HepG2 (cell line): Measurements from ENCODE around the gene MINDY1. TPM values are rescaled to one million over a fixed set of nuclear protein-coding genes. Genes with fewer than 3 reads are reported as not detected.

Experiments used
- DMAP1 ChIP-seq: IDR thresholded peaks from 2 replicates; pipeline ENCODE4 v1.6.1; 2016
- LCORL ChIP-seq, 2 experiments: fragments of 450-650 bp in 1 of 2; sonication (generic) in 1 of 2; formaldehyde crosslinking in 1 of 2; IDR thresholded peaks; 2 replicates each; pipeline versions ENCODE4 v1.5.0 to v1.6.1; 2017 to 2020; ENCODE audit warnings: antibody characterized with exemption in 1 of 2, missing genetic modification reagents in 1 of 2
- NAIF1 ChIP-seq: sonication (generic); formaldehyde crosslinking; IDR thresholded peaks from 2 replicates; pipeline ENCODE4 v1.5.0; 2020; ENCODE audit warnings: mild to moderate bottlenecking, missing genetic modification reagents, borderline replicate concordance
- SMAD1 ChIP-seq: sonication (generic); formaldehyde crosslinking; IDR thresholded peaks from 2 replicates; pipeline ENCODE4 v1.4.0; 2020; ENCODE audit warnings: missing genetic modification reagents, low read depth, mild to moderate bottlenecking, borderline replicate concordance
- WIZ ChIP-seq: sonication (generic); formaldehyde crosslinking; IDR thresholded peaks from 2 replicates; pipeline ENCODE4 v1.5.1; 2020; ENCODE audit warnings: mild to moderate bottlenecking, missing genetic modification reagents
- ZNF354B ChIP-seq: sonication (generic); formaldehyde crosslinking; IDR thresholded peaks from 2 replicates; pipeline ENCODE4 v1.8.0; 2022; ENCODE audit warnings: mild to moderate bottlenecking, missing genetic modification reagents
- ZNF558 ChIP-seq: sonication (generic); formaldehyde crosslinking; IDR thresholded peaks from 2 replicates; pipeline ENCODE4 v1.9.0; 2022; ENCODE audit warnings: mild to moderate bottlenecking, missing genetic modification reagents, borderline replicate concordance
- ZNF75D ChIP-seq: sonication (generic); formaldehyde crosslinking; IDR thresholded peaks from 2 replicates; pipeline ENCODE4 v1.8.1; 2023; ENCODE audit warnings: missing genetic modification reagents, mild to moderate bottlenecking, borderline replicate concordance
- ZNF891 ChIP-seq: sonication (generic); formaldehyde crosslinking; IDR thresholded peaks from 2 replicates; pipeline ENCODE4 v1.5.0; 2020; ENCODE audit warnings: mild to moderate bottlenecking, missing genetic modification reagents
- polyA plus RNA-seq, 8 experiments: library from polyadenylated mRNA; depleted of rRNA in 3 of 8; stranded (reverse) in 7 of 8; unstranded in 1 of 8; fragments of >200 nt; fragmentation: Illumina TruSeq in 4 of 8; extraction: Trizol in 4 of 8; gene quantifications; 2 replicates each; pipeline versions ENCODE4 v1.2.1 to v1.2.3, GENCODE V29; 2011 to 2016; ENCODE audit warnings: low read depth in 4 of 8, missing spikeins in 1 of 8, mixed read lengths in 1 of 8; ENCODE audit not compliant: insufficient read depth in 1 of 8
- total RNA-seq, 5 experiments: library from RNA; depleted of rRNA; stranded (reverse); fragments of >200 nt; fragmentation: Illumina TruSeq; extraction: Trizol; gene quantifications; 2 replicates each; pipeline ENCODE4 v1.2.3, GENCODE V29; 2016; ENCODE audit warnings: low read depth in 1 of 5
- TF ChIP-seq, protein P1 (sequence below): sonication (generic); formaldehyde crosslinking; IDR thresholded peaks from 2 replicates; pipeline ENCODE4 v1.4.0; 2020; ENCODE audit warnings: missing genetic modification reagents
- TF ChIP-seq, protein P2 (sequence below): sonication (generic); formaldehyde crosslinking; IDR thresholded peaks from 2 replicates; pipeline ENCODE4 v1.5.0; 2020; ENCODE audit warnings: mild to moderate bottlenecking, missing genetic modification reagents, borderline replicate concordance
- TF ChIP-seq, protein P3 (sequence below): sonication (generic); formaldehyde crosslinking; IDR thresholded peaks from 2 replicates; pipeline ENCODE4 v1.4.0; 2020; ENCODE audit warnings: missing genetic modification reagents, borderline replicate concordance
- TF ChIP-seq, protein P4 (sequence below): sonication (generic); formaldehyde crosslinking; conservative IDR thresholded peaks from 2 replicates; pipeline ENCODE4 v1.4.0; 2020; ENCODE audit warnings: missing genetic modification reagents
- TF ChIP-seq, protein P5 (sequence below): sonication (generic); formaldehyde crosslinking; IDR thresholded peaks from 2 replicates; pipeline ENCODE4 v1.5.1; 2020; ENCODE audit warnings: missing genetic modification reagents, mild to moderate bottlenecking, borderline replicate concordance

MINDY1 gene
- total and polyA plus RNA-seq, 2 of the 13 experiments (the other 11 are each of a cell fraction or from before 2014, with no cell fraction given) = 11.1 to 15.0 TPM

DNA sequence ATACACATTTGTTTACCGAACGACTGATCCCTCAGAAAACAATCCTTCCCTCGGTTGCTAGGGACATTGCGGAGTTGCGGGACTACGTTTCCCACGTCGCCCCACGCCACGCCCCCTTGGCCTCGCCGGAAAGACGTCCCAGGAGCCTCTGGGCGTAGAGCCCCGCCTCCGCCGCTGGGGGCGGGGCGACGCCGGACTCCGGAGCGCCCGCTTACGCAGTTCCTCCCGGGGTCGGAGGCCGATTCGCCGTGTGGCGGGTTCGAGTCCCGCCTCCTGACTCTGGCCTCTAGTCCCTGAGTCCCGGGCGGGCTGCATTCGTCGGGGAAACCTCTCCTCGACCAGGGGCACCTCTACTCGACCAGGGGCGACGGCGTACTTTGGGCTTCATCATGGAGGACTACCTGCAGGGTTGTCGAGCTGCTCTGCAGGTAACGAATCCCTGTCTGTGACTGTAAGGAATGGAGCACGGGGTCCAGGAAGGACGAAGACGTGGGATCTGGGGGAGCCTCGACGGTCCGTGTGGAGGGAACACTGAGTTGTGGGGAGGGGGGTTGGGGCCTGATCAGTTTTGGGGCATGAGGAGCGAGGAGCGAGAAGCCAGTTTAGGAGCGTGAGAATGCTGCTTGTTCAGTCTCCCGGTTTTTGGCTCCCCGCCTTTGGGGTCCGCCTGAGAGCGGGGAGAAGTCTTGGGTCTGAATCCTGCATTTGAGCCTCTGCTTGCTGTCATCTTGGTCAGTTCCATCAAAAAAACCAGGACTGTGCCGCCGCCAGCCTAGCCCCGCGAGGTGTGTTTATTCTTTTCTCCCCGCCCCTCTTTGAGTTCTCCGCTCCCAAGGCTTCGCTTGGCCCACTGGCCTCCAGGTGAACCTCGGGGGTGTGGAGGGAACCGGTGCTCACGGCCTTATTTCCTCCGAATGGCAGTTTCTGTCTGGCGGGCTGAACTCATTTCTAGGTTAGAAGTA, 1.8 kb upstream of the MINDY1 start, which contains the start of gene PRUNE1 (continued):
- TF ChIP-seq, protein P1, sequence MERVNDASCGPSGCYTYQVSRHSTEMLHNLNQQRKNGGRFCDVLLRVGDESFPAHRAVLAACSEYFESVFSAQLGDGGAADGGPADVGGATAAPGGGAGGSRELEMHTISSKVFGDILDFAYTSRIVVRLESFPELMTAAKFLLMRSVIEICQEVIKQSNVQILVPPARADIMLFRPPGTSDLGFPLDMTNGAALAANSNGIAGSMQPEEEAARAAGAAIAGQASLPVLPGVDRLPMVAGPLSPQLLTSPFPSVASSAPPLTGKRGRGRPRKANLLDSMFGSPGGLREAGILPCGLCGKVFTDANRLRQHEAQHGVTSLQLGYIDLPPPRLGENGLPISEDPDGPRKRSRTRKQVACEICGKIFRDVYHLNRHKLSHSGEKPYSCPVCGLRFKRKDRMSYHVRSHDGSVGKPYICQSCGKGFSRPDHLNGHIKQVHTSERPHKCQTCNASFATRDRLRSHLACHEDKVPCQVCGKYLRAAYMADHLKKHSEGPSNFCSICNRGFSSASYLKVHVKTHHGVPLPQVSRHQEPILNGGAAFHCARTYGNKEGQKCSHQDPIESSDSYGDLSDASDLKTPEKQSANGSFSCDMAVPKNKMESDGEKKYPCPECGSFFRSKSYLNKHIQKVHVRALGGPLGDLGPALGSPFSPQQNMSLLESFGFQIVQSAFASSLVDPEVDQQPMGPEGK (CRISPR knock-in tag) = peak; percentile 48
- TF ChIP-seq ZNF891 (peak; percentile 80; the same call in 1 of the 2 replicates), DMAP1 (CRISPR knock-in tag) (no peak), SMAD1 (CRISPR knock-in tag) (peak; percentile 82; the same call in 1 of the 2 replicates), ZNF75D (CRISPR knock-in tag) (no peak), LCORL (IDR thresholded peaks at IDR 0.05) (no peak), LCORL (CRISPR knock-in tag; IDR thresholded peaks at IDR 0.05) (peak; percentile 31; the same call in 1 of the 2 replicates), NAIF1 (CRISPR knock-in tag) (peak; percentile 78; the same call in 1 of the 2 replicates), WIZ (CRISPR knock-in tag) (no peak), ZNF558 (CRISPR knock-in tag) (no peak), ZNF354B (CRISPR knock-in tag) (no peak)
- TF ChIP-seq, protein P2, sequence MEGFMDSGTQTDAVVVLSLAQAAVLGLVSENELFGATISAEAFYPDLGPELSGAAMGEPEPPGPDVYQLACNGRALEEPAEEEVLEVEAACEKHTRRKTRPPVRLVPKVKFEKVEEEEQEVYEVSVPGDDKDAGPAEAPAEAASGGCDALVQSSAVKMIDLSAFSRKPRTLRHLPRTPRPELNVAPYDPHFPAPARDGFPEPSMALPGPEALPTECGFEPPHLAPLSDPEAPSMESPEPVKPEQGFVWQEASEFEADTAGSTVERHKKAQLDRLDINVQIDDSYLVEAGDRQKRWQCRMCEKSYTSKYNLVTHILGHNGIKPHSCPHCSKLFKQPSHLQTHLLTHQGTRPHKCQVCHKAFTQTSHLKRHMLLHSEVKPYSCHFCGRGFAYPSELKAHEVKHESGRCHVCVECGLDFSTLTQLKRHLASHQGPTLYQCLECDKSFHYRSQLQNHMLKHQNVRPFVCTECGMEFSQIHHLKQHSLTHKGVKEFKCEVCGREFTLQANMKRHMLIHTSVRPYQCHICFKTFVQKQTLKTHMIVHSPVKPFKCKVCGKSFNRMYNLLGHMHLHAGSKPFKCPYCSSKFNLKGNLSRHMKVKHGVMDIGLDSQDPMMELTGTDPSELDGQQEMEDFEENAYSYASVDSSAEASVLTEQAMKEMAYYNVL = peak; percentile 27; the same call in 1 of the 2 replicates
- TF ChIP-seq, protein P3, sequence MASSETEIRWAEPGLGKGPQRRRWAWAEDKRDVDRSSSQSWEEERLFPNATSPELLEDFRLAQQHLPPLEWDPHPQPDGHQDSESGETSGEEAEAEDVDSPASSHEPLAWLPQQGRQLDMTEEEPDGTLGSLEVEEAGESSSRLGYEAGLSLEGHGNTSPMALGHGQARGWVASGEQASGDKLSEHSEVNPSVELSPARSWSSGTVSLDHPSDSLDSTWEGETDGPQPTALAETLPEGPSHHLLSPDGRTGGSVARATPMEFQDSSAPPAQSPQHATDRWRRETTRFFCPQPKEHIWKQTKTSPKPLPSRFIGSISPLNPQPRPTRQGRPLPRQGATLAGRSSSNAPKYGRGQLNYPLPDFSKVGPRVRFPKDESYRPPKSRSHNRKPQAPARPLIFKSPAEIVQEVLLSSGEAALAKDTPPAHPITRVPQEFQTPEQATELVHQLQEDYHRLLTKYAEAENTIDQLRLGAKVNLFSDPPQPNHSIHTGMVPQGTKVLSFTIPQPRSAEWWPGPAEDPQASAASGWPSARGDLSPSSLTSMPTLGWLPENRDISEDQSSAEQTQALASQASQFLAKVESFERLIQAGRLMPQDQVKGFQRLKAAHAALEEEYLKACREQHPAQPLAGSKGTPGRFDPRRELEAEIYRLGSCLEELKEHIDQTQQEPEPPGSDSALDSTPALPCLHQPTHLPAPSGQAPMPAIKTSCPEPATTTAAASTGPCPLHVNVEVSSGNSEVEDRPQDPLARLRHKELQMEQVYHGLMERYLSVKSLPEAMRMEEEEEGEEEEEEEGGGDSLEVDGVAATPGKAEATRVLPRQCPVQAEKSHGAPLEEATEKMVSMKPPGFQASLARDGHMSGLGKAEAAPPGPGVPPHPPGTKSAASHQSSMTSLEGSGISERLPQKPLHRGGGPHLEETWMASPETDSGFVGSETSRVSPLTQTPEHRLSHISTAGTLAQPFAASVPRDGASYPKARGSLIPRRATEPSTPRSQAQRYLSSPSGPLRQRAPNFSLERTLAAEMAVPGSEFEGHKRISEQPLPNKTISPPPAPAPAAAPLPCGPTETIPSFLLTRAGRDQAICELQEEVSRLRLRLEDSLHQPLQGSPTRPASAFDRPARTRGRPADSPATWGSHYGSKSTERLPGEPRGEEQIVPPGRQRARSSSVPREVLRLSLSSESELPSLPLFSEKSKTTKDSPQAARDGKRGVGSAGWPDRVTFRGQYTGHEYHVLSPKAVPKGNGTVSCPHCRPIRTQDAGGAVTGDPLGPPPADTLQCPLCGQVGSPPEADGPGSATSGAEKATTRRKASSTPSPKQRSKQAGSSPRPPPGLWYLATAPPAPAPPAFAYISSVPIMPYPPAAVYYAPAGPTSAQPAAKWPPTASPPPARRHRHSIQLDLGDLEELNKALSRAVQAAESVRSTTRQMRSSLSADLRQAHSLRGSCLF (CRISPR knock-in tag) = 0 out of 2 replicates have a peak, but pooled peaks have one; percentile 36
- TF ChIP-seq, protein P4, sequence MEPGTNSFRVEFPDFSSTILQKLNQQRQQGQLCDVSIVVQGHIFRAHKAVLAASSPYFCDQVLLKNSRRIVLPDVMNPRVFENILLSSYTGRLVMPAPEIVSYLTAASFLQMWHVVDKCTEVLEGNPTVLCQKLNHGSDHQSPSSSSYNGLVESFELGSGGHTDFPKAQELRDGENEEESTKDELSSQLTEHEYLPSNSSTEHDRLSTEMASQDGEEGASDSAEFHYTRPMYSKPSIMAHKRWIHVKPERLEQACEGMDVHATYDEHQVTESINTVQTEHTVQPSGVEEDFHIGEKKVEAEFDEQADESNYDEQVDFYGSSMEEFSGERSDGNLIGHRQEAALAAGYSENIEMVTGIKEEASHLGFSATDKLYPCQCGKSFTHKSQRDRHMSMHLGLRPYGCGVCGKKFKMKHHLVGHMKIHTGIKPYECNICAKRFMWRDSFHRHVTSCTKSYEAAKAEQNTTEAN (CRISPR knock-in tag) = 0 out of 2 replicates have a peak, but pooled peaks have one; percentile 62
- TF ChIP-seq, protein P5, sequence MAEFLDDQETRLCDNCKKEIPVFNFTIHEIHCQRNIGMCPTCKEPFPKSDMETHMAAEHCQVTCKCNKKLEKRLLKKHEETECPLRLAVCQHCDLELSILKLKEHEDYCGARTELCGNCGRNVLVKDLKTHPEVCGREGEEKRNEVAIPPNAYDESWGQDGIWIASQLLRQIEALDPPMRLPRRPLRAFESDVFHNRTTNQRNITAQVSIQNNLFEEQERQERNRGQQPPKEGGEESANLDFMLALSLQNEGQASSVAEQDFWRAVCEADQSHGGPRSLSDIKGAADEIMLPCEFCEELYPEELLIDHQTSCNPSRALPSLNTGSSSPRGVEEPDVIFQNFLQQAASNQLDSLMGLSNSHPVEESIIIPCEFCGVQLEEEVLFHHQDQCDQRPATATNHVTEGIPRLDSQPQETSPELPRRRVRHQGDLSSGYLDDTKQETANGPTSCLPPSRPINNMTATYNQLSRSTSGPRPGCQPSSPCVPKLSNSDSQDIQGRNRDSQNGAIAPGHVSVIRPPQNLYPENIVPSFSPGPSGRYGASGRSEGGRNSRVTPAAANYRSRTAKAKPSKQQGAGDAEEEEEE (CRISPR knock-in tag) = 0 out of 2 replicates have a peak, but pooled peaks have one; percentile 74
